ENCODE data around the gene GNA12.

The GNA12 gene

GRCh38 chr7:2812114-2812487, 32.0 kb downstream of the GNA12 start:
- no peaks in the 10 kb centered on the region for H3K27me3 ChIP-seq (replicated peaks; ENCODE audit: insufficient read depth, low read length)
- H3K4me1 ChIP-seq (ENCODE audit: low read length): no peaks in the 10 kb centered on the region
- no peak overlapping the region for H3K4me3 ChIP-seq (ENCODE audit: low read length)
- no peaks in the 10 kb centered on the region for H3K36me3 ChIP-seq (replicated peaks; ENCODE audit: insufficient read depth, low read length)
- TF ChIP-seq CTCF (IDR thresholded peaks at IDR 0.05; ENCODE audit: low read length): no peak
- no peak for TF ChIP-seq EZH2 (optimal IDR thresholded peaks at IDR 0.05; ENCODE audit: low read depth, low read length)
- TF ChIP-seq EZH2phosphoT487 (IDR thresholded peaks at IDR 0.05; ENCODE audit: low read length): no peak
- DNase-seq: no peak
- H3K27ac ChIP-seq (ENCODE audit: low read length): no peak overlapping the region
- no peaks in the 10 kb centered on the region for H4K20me1 ChIP-seq (ENCODE audit: insufficient read depth, low read length)
- no peak overlapping the region for H3K4me2 ChIP-seq (ENCODE audit: low read depth, low read length)
- H3K9me2 ChIP-seq (replicated peaks; ENCODE audit: insufficient read depth, low read length): no peaks in the 10 kb centered on the region
- H3K79me2 ChIP-seq (ENCODE audit: low read length): peaks cover 36% of the 10 kb centered on the region
- H3K9ac ChIP-seq (ENCODE audit: low read length): no peak overlapping the region
- H2AFZ ChIP-seq (ENCODE audit: low read length): no peak overlapping the region
- no peaks in the 10 kb centered on the region for H3F3A ChIP-seq (ENCODE audit: insufficient read depth, low read length)
- no peaks in the 10 kb centered on the region for H3K9me3 ChIP-seq (replicated peaks; ENCODE audit: insufficient read depth, low read length)

GRCh38 chr7:2811476-2812113, 32.5 kb downstream of the GNA12 start:
- H3K79me2 ChIP-seq (ENCODE audit: low read length): peaks cover 33% of the 10 kb centered on the region
- H3K9ac ChIP-seq (ENCODE audit: low read length): no peak overlapping the region
- no peak overlapping the region for H3K4me2 ChIP-seq (ENCODE audit: low read depth, low read length)
- H4K20me1 ChIP-seq (ENCODE audit: insufficient read depth, low read length): no peaks in the 10 kb centered on the region
- H3F3A ChIP-seq (ENCODE audit: insufficient read depth, low read length): no peaks in the 10 kb centered on the region
- no peak overlapping the region for H3K4me3 ChIP-seq (ENCODE audit: low read length)
- H3K36me3 ChIP-seq (replicated peaks; ENCODE audit: insufficient read depth, low read length): no peaks in the 10 kb centered on the region
- no peaks in the 10 kb centered on the region for H3K9me3 ChIP-seq (replicated peaks; ENCODE audit: insufficient read depth, low read length)
- no peaks in the 10 kb centered on the region for H3K27me3 ChIP-seq (replicated peaks; ENCODE audit: insufficient read depth, low read length)
- TF ChIP-seq EZH2phosphoT487 (IDR thresholded peaks at IDR 0.05; ENCODE audit: low read length) (no peak), CTCF (IDR thresholded peaks at IDR 0.05; ENCODE audit: low read length) (no peak)
- no peak for DNase-seq
- no peak overlapping the region for H3K27ac ChIP-seq (ENCODE audit: low read length)
- no peaks in the 10 kb centered on the region for H3K4me1 ChIP-seq (ENCODE audit: low read length)
- no peak overlapping the region for H2AFZ ChIP-seq (ENCODE audit: low read length)
- no peaks in the 10 kb centered on the region for H3K9me2 ChIP-seq (replicated peaks; ENCODE audit: insufficient read depth, low read length)

- no peak overlapping the region for H2AFZ ChIP-seq (ENCODE audit: low read length)
- no peak overlapping the region for H3K4me2 ChIP-seq (ENCODE audit: low read depth, low read length)
- H3K27ac ChIP-seq (ENCODE audit: low read length): no peak overlapping the region
- H3K4me1 ChIP-seq (ENCODE audit: low read length): no peaks in the 10 kb centered on the region
- H3K4me3 ChIP-seq (ENCODE audit: low read length): no peak overlapping the region
- H3F3A ChIP-seq (ENCODE audit: insufficient read depth, low read length): no peaks in the 10 kb centered on the region
- DNase-seq: no peak
- no peaks in the 10 kb centered on the region for H3K9me2 ChIP-seq (replicated peaks; ENCODE audit: insufficient read depth, low read length)
- no peaks in the 10 kb centered on the region for H3K36me3 ChIP-seq (replicated peaks; ENCODE audit: insufficient read depth, low read length)
- peaks cover 30% of the 10 kb centered on the region for H3K79me2 ChIP-seq (ENCODE audit: low read length)
- no peak overlapping the region for H3K9ac ChIP-seq (ENCODE audit: low read length)
- H3K27me3 ChIP-seq (replicated peaks; ENCODE audit: insufficient read depth, low read length): no peaks in the 10 kb centered on the region
- no peaks in the 10 kb centered on the region for H3K9me3 ChIP-seq (replicated peaks; ENCODE audit: insufficient read depth, low read length)
- TF ChIP-seq EZH2 (optimal IDR thresholded peaks at IDR 0.05; ENCODE audit: low read depth, low read length): no peak
- TF ChIP-seq CTCF (IDR thresholded peaks at IDR 0.05; ENCODE audit: low read length): no peak
- no peak for TF ChIP-seq EZH2phosphoT487 (IDR thresholded peaks at IDR 0.05; ENCODE audit: low read length)
- H4K20me1 ChIP-seq (ENCODE audit: insufficient read depth, low read length): no peaks in the 10 kb centered on the region
Observed at GRCh38 chr7:2810682-2811415, 33.3 kb downstream of the GNA12 start.

Data from MM.1S (cell line).